Naive thymus-derived CD4-positive, alpha-beta T cell (primary cell): ENCODE measurements around the gene GSG1. TPM values are rescaled to one million over a fixed set of nuclear protein-coding genes. Genes with fewer than 3 reads are reported as not detected.

Experiments
- ATAC-seq: fragments of 150-1000 bp; cut with Tn5 transposase; 2 replicates; pipeline ENCODE4 v1.10.0; 2021; ENCODE audit warnings: mild to moderate bottlenecking, moderate library complexity
- CTCF ChIA-PET: fragments of 350-600 bp; sonication (Branson Sonifier 250); formaldehyde crosslinking; loops from one replicate; lab custom pipeline; 2021; ENCODE audit warnings: antibody characterized with exemption; lab: Charles Lee
- POLR2A ChIA-PET: fragments of 350-600 bp; sonication (Branson Sonifier 250); formaldehyde crosslinking; loops from one replicate; lab custom pipeline; 2021; ENCODE audit warnings: antibody characterized with exemption, inconsistent platforms; lab: Charles Lee
- DNase-seq, 9 donors: peaks; one replicate each; pipeline versions ENCODE4 v3.0.0 to v3.0.0-alpha.2; 2020 to 2022; ENCODE audit warnings: mixed read lengths in 1 of 9
- H3K27ac ChIP-seq: one replicate; pipeline ENCODE4 v1.7.0; 2013; ENCODE audit warnings: mild to moderate bottlenecking, low read depth, low read length, moderate library complexity
- H3K27me3 ChIP-seq, 2 donors: one replicate each; pipeline ENCODE4 v1.7.0; 2013; ENCODE audit warnings: low read length in 2 of 2, mild to moderate bottlenecking in 2 of 2, moderate library complexity in 2 of 2; ENCODE audit not compliant: control insufficient read depth in 2 of 2, insufficient read depth in 2 of 2
- H3K36me3 ChIP-seq, 3 experiments: 1 replicate in 2 of 3; 2 replicates in 1 of 3; pipeline ENCODE4 v1.7.0; 2013; ENCODE audit warnings: low read length in 3 of 3, mild to moderate bottlenecking in 3 of 3, moderate library complexity in 1 of 3; ENCODE audit not compliant: insufficient read depth in 3 of 3, control insufficient read depth in 2 of 3
- H3K4me1 ChIP-seq, 2 donors: one replicate each; pipeline ENCODE4 v1.7.0; 2013; ENCODE audit warnings: low read length in 2 of 2, mild to moderate bottlenecking in 2 of 2, moderate library complexity in 1 of 2; ENCODE audit not compliant: control insufficient read depth in 2 of 2, insufficient read depth in 2 of 2
- H3K4me3 ChIP-seq: 2 replicates; pipeline ENCODE4 v1.7.0; 2013; ENCODE audit warnings: mild to moderate bottlenecking, low read length
- H3K9me3 ChIP-seq, 3 experiments: 1 replicate in 2 of 3; 2 replicates in 1 of 3; pipeline ENCODE4 v1.7.0; 2013; ENCODE audit warnings: low read length in 3 of 3; ENCODE audit not compliant: control insufficient read depth in 2 of 3
- H3K27ac Mint-ChIP-seq, 9 donors: one replicate each; pipeline ENCODE4 v1.8.0; 2020 to 2022; ENCODE audit warnings: mixed read lengths in 9 of 9, mild to moderate bottlenecking in 8 of 9, moderate library complexity in 5 of 9, inconsistent platforms in 2 of 9
- H3K27me3 Mint-ChIP-seq, 5 donors: one replicate each; pipeline ENCODE4 v1.8.0; 2021 to 2022; ENCODE audit warnings: mixed read lengths in 5 of 5, mild to moderate bottlenecking in 1 of 5
- H3K36me3 Mint-ChIP-seq, 5 donors: one replicate each; pipeline ENCODE4 v1.8.0; 2020 to 2022; ENCODE audit warnings: mixed read lengths in 5 of 5, mild to moderate bottlenecking in 3 of 5, inconsistent platforms in 1 of 5
- H3K4me1 Mint-ChIP-seq, 7 donors: one replicate each; pipeline ENCODE4 v1.8.0; 2020 to 2022; ENCODE audit warnings: mixed read lengths in 7 of 7, mild to moderate bottlenecking in 3 of 7, inconsistent platforms in 1 of 7
- H3K4me3 Mint-ChIP-seq, 10 donors: one replicate each; pipeline ENCODE4 v1.8.0; 2020 to 2022; ENCODE audit warnings: mild to moderate bottlenecking in 10 of 10, mixed read lengths in 10 of 10, moderate library complexity in 6 of 10, inconsistent platforms in 2 of 10
- H3K9me3 Mint-ChIP-seq, 11 donors: one replicate each; pipeline ENCODE4 v1.8.0; 2020 to 2022; ENCODE audit warnings: mixed read lengths in 11 of 11, mild to moderate bottlenecking in 4 of 11, inconsistent platforms in 1 of 11, moderate library complexity in 1 of 11
- intact Hi-C, 2 donors: fragments of 100-400 bp; cut with micrococcal nuclease; formaldehyde crosslinking; loops; one replicate each; pipeline ENCODE4 v1.15.1; 2023
- polyA plus RNA-seq, 2 donors: library from polyadenylated mRNA; unstranded; fragments of 300-500 nt; fragmentation: Illumina TruSeq; gene quantifications; one replicate each; pipeline ENCODE4 v1.2.3, GENCODE V29; 2021
- total RNA-seq, 6 experiments: library from RNA in 5 of 6; stranded (reverse) in 5 of 6; gene quantifications; 1 replicate in 5 of 6; 2 replicates in 1 of 6; pipeline ENCODE4 v1.2.3 and lab custom pipeline; 2021 to 2026

The GSG1 gene
- total and polyA plus RNA-seq, 7 experiments from 2014 or later: not detected

DNA sequence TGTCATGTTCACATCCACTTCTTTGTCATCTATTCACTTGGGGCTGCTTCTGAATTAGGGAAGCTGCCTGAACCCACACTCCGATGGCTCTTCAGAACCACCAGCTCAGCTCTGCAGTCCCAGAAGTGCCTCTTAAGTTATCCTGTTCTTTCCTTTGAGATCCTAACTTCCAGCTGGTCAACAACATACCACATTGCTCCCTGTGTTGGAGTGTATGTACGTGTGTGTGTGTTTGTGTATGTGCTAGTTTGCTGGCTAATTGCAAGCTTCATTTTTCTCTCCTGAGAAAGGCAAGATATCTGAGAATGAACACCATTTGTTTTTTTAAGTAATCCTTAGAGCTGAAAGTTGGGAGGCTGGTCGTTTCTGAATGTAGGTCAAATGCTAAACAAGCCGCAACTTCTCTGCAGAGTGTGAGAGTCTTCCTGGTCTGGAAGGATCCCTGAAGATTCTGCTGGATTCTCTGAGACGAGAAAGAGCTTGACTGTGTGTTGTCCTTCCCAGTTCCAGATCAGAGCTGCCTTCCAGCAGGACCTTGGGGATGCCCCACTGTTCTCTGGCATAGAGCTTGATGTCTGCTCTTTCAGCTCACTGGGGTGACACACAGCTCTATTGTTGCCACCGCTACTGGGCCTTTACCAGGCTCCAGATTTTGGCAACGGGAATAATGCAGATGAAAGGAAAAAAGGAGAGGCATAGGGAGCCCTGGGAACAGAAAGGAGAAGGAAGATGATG lies 839 bp downstream of the GSG1 start:
- intact Hi-C loops: loop anchor here (5.0 to 10.0 kb wide), 10 partner anchors 40 to 1700 kb away; partner anchors contain the start of genes APOLD1 (in 1 of the 2), ATF7IP (in 1 of the 2), BORCS5 (in 1 of the 2) and C12orf60 (in 1 of the 2)
- DNase-seq (no peak), ATAC-seq (no peak)
- Mint-ChIP-seq H3K4me3 (peak overlapping the region; percentile 26 to 85 (median 82)), H3K27ac (peak overlapping the region; percentile 85 to 98 (median 94)), H3K36me3 (no peaks in the 10 kb centered on the region), H3K4me1 (peaks cover 24 to 47% (median 43%) of the 10 kb centered on the region in 7 donors), H3K9me3 (no peaks in the 10 kb centered on the region), H3K27me3 (peaks cover 0 to 8% (median 0%) of the 10 kb centered on the region in 5 donors)
- CTCF ChIA-PET: interaction anchor here (8.6 kb wide), 1 partner anchor 108 kb away, joined by 125 read pairs; no protein-coding TSS in a partner anchor
- POLR2A ChIA-PET: interaction anchor here (0.8 to 1.6 kb wide), 4 partner anchors 58 to 315 kb away, joined by 3 to 8 read pairs (median 4); no protein-coding TSS in a partner anchor
- Histone ChIP-seq H3K36me3 (no peaks in the 10 kb centered on the region), H3K9me3 (no peaks in the 10 kb centered on the region), H3K4me1 (peaks cover 6 to 31% of the 10 kb centered on the region in 2 donors), H3K4me3 (no peak overlapping the region), H3K27me3 (no peaks in the 10 kb centered on the region), H3K27ac (peak overlapping the region; percentile 92)

DNA sequence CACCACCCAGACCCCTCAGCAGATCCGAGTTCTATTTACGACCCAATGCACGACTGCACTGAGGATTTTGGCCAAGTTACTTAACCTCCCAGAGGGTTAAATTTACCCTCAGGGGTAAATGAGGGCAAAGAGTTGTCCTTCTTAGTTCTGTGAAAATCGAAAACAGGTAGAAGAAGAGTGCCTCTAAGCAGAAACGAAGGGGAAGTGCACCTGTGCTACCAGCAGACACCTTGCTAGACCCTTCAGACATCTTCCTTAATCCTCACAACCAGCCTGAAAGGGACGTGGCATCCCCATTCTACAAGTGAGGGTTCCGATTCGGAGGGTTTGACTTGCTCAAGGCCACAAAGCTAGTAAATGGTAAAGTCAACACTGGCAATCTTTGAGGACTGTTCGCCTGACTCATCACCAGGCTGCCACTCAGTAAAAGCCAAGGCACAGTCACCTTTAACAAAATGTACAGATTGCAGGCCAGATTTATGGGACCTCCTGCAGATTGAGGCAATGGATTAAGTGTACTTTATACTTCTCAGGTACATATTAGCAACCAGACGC lies 1.6 kb downstream of the GSG1 start:
- Histone ChIP-seq H3K4me1 (peaks cover 6 to 32% of the 10 kb centered on the region in 2 donors), H3K4me3 (peak overlapping the region; percentile 68), H3K27ac (peak overlapping the region; percentile 92), H3K36me3 (no peaks in the 10 kb centered on the region), H3K9me3 (no peaks in the 10 kb centered on the region), H3K27me3 (no peaks in the 10 kb centered on the region)
- Mint-ChIP-seq H3K4me1 (peaks cover 24 to 49% (median 43%) of the 10 kb centered on the region in 7 donors), H3K27me3 (peaks cover 0 to 7% (median 0%) of the 10 kb centered on the region in 5 donors), H3K4me3 (peak overlapping the region; percentile 46 to 87 (median 84)), H3K36me3 (no peaks in the 10 kb centered on the region), H3K27ac (peak overlapping the region; percentile 85 to 98 (median 94)), H3K9me3 (no peaks in the 10 kb centered on the region)
- ChIA-PET POLR2A (interaction anchor here (1.2 to 1.6 kb wide), 6 partner anchors 14 to 388 kb away, joined by 3 to 8 read pairs (median 4); partner anchors contain the start of gene GPRC5A), CTCF (interaction anchor here (0.6 to 8.6 kb wide), 2 partner anchors 78 to 108 kb away, joined by 3 to 125 read pairs; no protein-coding TSS in a partner anchor)
- intact Hi-C loops: loop anchor here (1.0 to 10.0 kb wide), 24 partner anchors 40 to 1931 kb away; partner anchors contain the start of genes BORCS5 (in 2 of the 2), EMP1 (in 2 of the 2), FAM234B (in 2 of the 2) and HEBP1 (in 2 of the 2)
- ATAC-seq (no peak), DNase-seq (peak in 6 of 9 donors; percentile 20 to 53 (median 40))

DNA sequence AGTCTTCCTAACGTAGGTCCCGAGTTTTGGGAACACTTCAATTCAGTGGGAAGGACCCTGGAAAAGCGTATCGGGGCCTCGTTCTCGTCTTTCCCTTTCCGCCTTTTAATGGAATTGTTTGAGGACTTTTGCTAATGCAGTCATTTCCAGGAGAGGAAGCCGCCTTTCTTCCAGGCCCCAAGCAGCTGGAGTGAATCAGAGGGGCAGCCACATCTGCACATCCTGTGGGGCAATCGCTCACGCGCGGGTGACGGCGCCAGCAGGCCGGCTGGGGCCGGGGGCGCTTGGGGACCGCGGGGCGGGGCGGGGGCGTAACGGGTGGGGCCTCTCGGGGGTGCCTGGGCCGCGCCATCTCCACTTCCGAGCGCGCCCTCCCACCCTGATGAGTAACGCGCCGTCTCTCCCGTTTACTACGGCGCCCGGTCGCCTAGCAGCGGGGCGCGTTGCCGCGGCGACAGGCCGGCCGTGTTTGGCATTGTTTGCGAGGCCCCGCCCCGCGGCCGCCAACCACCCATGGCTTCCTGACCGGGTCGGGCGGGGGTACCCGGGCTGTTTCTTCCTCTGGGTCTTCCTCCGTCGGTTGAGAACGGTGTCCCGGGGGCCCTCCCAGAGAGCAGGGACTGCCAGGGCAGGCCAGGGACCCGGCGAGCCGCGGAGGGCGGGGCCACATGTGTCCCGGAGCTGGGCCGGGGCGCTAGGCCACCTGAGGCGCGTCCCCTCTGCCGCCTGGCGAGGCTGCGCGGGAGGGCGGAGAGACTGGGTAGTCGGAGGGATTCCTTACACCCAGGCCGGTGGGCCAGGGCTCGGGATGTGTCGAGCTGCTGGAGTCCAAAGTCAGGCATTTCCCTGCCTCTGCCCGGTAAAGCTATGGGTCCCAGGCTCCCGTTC lies 2.3 kb downstream of the GSG1 start:
- ChIA-PET CTCF (interaction anchor here (0.6 to 8.6 kb wide), 3 partner anchors 79 to 114 kb away, joined by 3 to 125 read pairs (median 3); no protein-coding TSS in a partner anchor), POLR2A (interaction anchor here (0.6 to 1.6 kb wide), 9 partner anchors 15 to 387 kb away, joined by 3 to 8 read pairs (median 4); partner anchors contain the start of gene GPRC5A)
- H3K27me3 ChIP-seq: no peaks in the 10 kb centered on the region
- Mint-ChIP-seq H3K36me3 (no peaks in the 10 kb centered on the region), H3K27me3 (peaks cover 0 to 5% (median 0%) of the 10 kb centered on the region in 5 donors), H3K4me3 (peak overlapping the region; percentile 82 to 87 (median 84)), H3K27ac (peak overlapping the region; percentile 85 to 99 (median 95)), H3K4me1 (peaks cover 24 to 49% (median 43%) of the 10 kb centered on the region in 7 donors), H3K9me3 (no peaks in the 10 kb centered on the region)
- DNase-seq (peak; percentile 92 to 96 (median 94)), ATAC-seq (peak; percentile 93)
- H3K9me3 ChIP-seq: no peaks in the 10 kb centered on the region
- intact Hi-C loops: loop anchor here (1.0 to 10.0 kb wide), 24 partner anchors 41 to 1930 kb away; partner anchors contain the start of genes BORCS5 (in 2 of the 2), EMP1 (in 2 of the 2), FAM234B (in 2 of the 2) and HEBP1 (in 2 of the 2)
- H3K36me3 ChIP-seq: no peaks in the 10 kb centered on the region
- peak overlapping the region; percentile 92 for H3K27ac ChIP-seq
- H3K4me3 ChIP-seq: peak overlapping the region; percentile 68
- peaks cover 6 to 32% of the 10 kb centered on the region in 2 donors for H3K4me1 ChIP-seq

DNA sequence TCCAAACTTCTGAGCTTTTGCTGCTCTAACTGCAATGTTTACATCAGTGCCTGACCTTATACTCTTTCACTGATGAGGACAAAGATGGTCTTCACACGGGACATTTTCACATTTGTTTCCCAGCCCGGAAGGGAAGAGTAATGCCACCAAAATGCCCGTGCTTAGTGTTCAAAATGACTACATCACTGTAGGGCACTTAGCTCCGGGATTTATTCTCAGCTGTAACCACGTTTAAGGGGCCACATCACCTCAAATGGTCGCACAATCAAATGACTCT lies 2.9 kb downstream of the GSG1 start:
- H3K4me3 ChIP-seq: peak overlapping the region; percentile 68
- H3K27me3 ChIP-seq: no peaks in the 10 kb centered on the region
- no peaks in the 10 kb centered on the region for H3K36me3 ChIP-seq
- ATAC-seq (no peak), DNase-seq (peak in 1 of 9 donors; percentile 13)
- Mint-ChIP-seq H3K4me1 (peaks cover 24 to 49% (median 43%) of the 10 kb centered on the region in 7 donors), H3K36me3 (no peaks in the 10 kb centered on the region), H3K27me3 (peaks cover 0 to 2% (median 0%) of the 10 kb centered on the region in 5 donors), H3K4me3 (peak overlapping the region; percentile 79 to 87 (median 84)), H3K27ac (peak overlapping the region; percentile 85 to 99 (median 95)), H3K9me3 (no peaks in the 10 kb centered on the region)
- H3K9me3 ChIP-seq: no peaks in the 10 kb centered on the region
- H3K27ac ChIP-seq: peak overlapping the region; percentile 92
- ChIA-PET CTCF (interaction anchor here (1.1 to 8.6 kb wide), 2 partner anchors 110 to 115 kb away, joined by 3 to 125 read pairs; no protein-coding TSS in a partner anchor), POLR2A (interaction anchor here (0.6 to 1.5 kb wide), 7 partner anchors 16 to 387 kb away, joined by 3 to 5 read pairs (median 4); partner anchors contain the start of gene GPRC5A)
- intact Hi-C loops: loop anchor here (2.0 to 10.0 kb wide), 14 partner anchors 42 to 1702 kb away; partner anchors contain the start of genes BORCS5 (in 2 of the 2), APOLD1 (in 1 of the 2), ATF7IP (in 1 of the 2) and C12orf60 (in 1 of the 2)
- H3K4me1 ChIP-seq: peaks cover 6 to 32% of the 10 kb centered on the region in 2 donors

DNA sequence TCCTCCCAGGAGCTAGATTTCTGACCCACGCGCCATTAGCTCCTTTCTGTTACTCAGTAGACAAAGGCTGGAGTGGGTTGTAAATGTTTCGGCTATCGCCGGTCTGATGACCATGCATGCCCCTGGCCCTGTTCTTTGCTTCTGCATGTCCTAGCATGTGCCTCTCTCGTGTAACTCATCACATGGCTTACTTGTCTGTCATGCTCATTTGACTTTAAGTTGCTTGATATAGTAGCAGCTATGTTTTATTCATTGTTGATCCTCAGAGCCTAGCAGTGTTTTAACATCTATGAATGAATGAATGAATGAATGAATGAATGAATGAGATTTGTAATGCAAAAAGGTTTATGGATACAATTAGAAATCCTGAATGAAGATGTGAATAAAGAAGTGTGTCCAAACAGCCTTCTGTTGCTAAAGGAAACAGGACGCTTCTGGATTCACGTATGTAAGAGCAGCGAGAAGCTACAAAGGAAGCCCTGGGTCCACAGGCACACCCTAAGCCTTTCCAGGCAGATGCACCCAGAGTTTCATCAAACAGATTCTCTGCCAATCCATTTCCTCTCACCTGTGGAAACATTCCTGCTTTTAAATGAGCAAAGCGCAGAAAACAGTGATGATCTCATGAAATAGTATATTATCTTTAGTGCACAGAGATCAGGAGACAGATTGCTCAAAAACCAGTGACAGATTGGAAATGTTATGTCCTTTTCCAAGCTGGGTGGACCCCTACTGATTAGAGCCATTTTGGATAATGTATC lies 3.4 kb downstream of the GSG1 start:
- Histone ChIP-seq H3K4me3 (no peak overlapping the region), H3K27ac (peak overlapping the region; percentile 92), H3K27me3 (no peaks in the 10 kb centered on the region), H3K36me3 (no peaks in the 10 kb centered on the region), H3K4me1 (peaks cover 6 to 32% of the 10 kb centered on the region in 2 donors), H3K9me3 (no peaks in the 10 kb centered on the region)
- Mint-ChIP-seq H3K4me1 (peaks cover 24 to 49% (median 43%) of the 10 kb centered on the region in 7 donors), H3K4me3 (peak overlapping the region; percentile 79 to 87 (median 84)), H3K36me3 (no peaks in the 10 kb centered on the region), H3K27me3 (peaks cover 0 to 2% (median 0%) of the 10 kb centered on the region in 5 donors), H3K27ac (peak overlapping the region; percentile 85 to 99 (median 95)), H3K9me3 (no peaks in the 10 kb centered on the region)
- ATAC-seq: no peak
- CTCF ChIA-PET: interaction anchor here (0.6 to 8.6 kb wide), 6 partner anchors 20 to 312 kb away, joined by 3 to 125 read pairs (median 3); no protein-coding TSS in a partner anchor
- no peak for DNase-seq
- POLR2A ChIA-PET: interaction anchor here (0.6 to 1.5 kb wide), 6 partner anchors 15 to 378 kb away, joined by 3 to 5 read pairs (median 4); no protein-coding TSS in a partner anchor
- intact Hi-C loops: loop anchor here (2.0 to 10.0 kb wide), 15 partner anchors 42 to 1702 kb away; partner anchors contain the start of genes BORCS5 (in 2 of the 2), APOLD1 (in 1 of the 2), ATF7IP (in 1 of the 2) and C12orf60 (in 1 of the 2)
